HFFc6 (cell line): ENCODE results near the gene SLC25A31. TPM values are rescaled to one million over a fixed set of nuclear protein-coding genes. Genes with fewer than 3 reads are reported as not detected.

Experiments
- DNase-seq: peaks from one replicate; pipeline ENCODE4 v3.0.0-alpha.2; 2018
- H3K27ac Mint-ChIP-seq: 2 replicates; pipeline ENCODE4 v1.8.0; 2020; ENCODE audit warnings: mild to moderate bottlenecking, mixed read lengths
- H3K27me3 Mint-ChIP-seq: 2 replicates; pipeline ENCODE4 v1.8.0; 2021; ENCODE audit warnings: mild to moderate bottlenecking, moderate library complexity, mixed read lengths; ENCODE audit not compliant: insufficient read depth
- H3K36me3 Mint-ChIP-seq: 2 replicates; pipeline ENCODE4 v1.8.0; 2021; ENCODE audit warnings: low read depth, mixed read lengths
- H3K4me1 Mint-ChIP-seq: 2 replicates; pipeline ENCODE4 v1.8.0; 2020; ENCODE audit warnings: low read depth, mixed read lengths
- H3K4me3 Mint-ChIP-seq: 2 replicates; pipeline ENCODE4 v1.8.0; 2020; ENCODE audit warnings: mild to moderate bottlenecking, moderate library complexity, mixed read lengths
- H3K9me3 Mint-ChIP-seq: 2 replicates; pipeline ENCODE4 v1.8.0; 2020; ENCODE audit warnings: mild to moderate bottlenecking, mixed read lengths
- total RNA-seq, 6 experiments: library from RNA; stranded (reverse); fragmentation: NEBNext Ultra II Directional; extraction: Animal tissue kit (Norgen Biotek cat#: 25700); gene quantifications; 2 replicates in 1 of 6; 3 replicates in 5 of 6; pipeline ENCODE4 v1.2.3, GENCODE V29; 2021
- TF ChIP-seq, protein P1 (sequence below): fragments of 200-600 bp; sonication (generic); IDR thresholded peaks from 2 replicates; pipeline ENCODE4 v1.5.0; 2021; ENCODE audit warnings: antibody characterized with exemption, mild to moderate bottlenecking

The SLC25A31 gene
- total RNA-seq, 6 experiments from 2014 or later, result not detected

DNA sequence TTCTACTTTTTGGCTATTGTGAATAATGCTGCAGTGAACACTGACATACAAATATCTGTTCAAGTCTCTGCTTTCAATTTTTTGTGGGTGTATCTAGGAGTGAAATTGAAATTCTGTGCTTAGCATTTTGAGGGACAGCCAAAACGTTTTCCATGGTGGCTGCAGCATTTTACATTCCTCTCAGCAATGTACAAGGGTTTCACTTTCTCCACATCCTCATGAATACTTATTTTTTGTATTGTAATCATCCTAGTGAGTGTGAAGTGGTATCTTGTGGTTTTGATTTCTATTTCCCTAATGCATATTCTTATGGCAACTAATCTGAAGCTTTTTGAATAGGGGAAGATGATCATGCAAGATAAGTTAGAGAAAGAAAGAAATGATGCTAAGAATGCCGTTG is 92.2 kb downstream of the SLC25A31 start:
- Mint-ChIP-seq H3K27me3 (no peaks in the 10 kb centered on the region), H3K4me1 (no peaks in the 10 kb centered on the region), H3K27ac (no peak overlapping the region), H3K36me3 (no peaks in the 10 kb centered on the region), H3K4me3 (no peak overlapping the region), H3K9me3 (no peaks in the 10 kb centered on the region)
- TF ChIP-seq, protein P1, sequence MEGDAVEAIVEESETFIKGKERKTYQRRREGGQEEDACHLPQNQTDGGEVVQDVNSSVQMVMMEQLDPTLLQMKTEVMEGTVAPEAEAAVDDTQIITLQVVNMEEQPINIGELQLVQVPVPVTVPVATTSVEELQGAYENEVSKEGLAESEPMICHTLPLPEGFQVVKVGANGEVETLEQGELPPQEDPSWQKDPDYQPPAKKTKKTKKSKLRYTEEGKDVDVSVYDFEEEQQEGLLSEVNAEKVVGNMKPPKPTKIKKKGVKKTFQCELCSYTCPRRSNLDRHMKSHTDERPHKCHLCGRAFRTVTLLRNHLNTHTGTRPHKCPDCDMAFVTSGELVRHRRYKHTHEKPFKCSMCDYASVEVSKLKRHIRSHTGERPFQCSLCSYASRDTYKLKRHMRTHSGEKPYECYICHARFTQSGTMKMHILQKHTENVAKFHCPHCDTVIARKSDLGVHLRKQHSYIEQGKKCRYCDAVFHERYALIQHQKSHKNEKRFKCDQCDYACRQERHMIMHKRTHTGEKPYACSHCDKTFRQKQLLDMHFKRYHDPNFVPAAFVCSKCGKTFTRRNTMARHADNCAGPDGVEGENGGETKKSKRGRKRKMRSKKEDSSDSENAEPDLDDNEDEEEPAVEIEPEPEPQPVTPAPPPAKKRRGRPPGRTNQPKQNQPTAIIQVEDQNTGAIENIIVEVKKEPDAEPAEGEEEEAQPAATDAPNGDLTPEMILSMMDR, result no peak
- DNase-seq, result no peak

Other genes with a start within 250 kb of the SLC25A31 start
- 1 to 10 TPM; 3.6 to 5.7 (median 5.0) TPM for gene INTU, start 97.4 kb upstream of the SLC25A31 start, total RNA-seq
- gene HSPA4L, start 51.9 kb downstream of the SLC25A31 start, total RNA-seq, result 1 to 10 TPM; 5.9 to 7.9 (median 7.5) TPM
- 10 to 100 TPM in 5 of 6 experiments, 1 to 10 TPM in 1; 5.8 to 17.8 (median 14.7) TPM for gene PLK4, start 150.5 kb downstream of the SLC25A31 start, total RNA-seq
- gene MFSD8, start 234.8 kb downstream of the SLC25A31 start, total RNA-seq, result 10 to 100 TPM; 14.6 to 18.9 (median 17.4) TPM
- gene ABHD18, start 235.0 kb downstream of the SLC25A31 start, total RNA-seq, result 1 to 10 TPM; 4.0 to 4.9 (median 4.3) TPM